Measurements from ENCODE around the gene PLXNA3.

- TF ChIP-seq POLR2AphosphoS5 (IDR thresholded peaks at IDR 0.05; ENCODE audit: low read depth, low read length): no peak
- no peak for TF ChIP-seq POLR2A (IDR thresholded peaks at IDR 0.05; ENCODE audit: low read depth, low read length)
These were observed 28.4 kb upstream of the PLXNA3 start for GRCh38 chrX:154429711-154430110.

All from GM12892 (cell line).